GF-D8 (cell line): ENCODE results near the gene CYB5RL.
"Not testable (repeated sequence)": the region's sequence is repeated elsewhere in the genome, so short reads cannot be mapped to it uniquely, and the experiment has no call there.

Source experiments
- DNase-seq: peaks from one replicate; lab custom pipeline; 2025; lab: John Stamatoyannopoulos, UW

CYB5RL gene

GRCh38 chr1:54199765-54200518 lies at the start of gene CYB5RL, which contains the start of gene MRPL37:
CYB5RL (minus strand) TSS chr1:54200030; CDS start chr1:54195616, 4,414 bp downstream.
MRPL37 (plus strand) TSS chr1:54200167; CDS start chr1:54200244, 77 bp downstream.
- DNase-seq: peak; percentile 88

GRCh38 chr1:54248966-54249365 lies 49.1 kb upstream of the CYB5RL start:
- DNase-seq: no peak

- no peak for DNase-seq
These were observed 48.2 kb upstream of the CYB5RL start for GRCh38 chr1:54247863-54248515.

- DNase-seq: no peak
These were observed 46.4 kb upstream of the CYB5RL start for GRCh38 chr1:54246116-54246721.

- no peak for DNase-seq
These were observed 45.7 kb upstream of the CYB5RL start for GRCh38 chr1:54245501-54245900.

GRCh38 chr1:54244655-54245054 lies 44.8 kb upstream of the CYB5RL start:
- DNase-seq: no peak

GRCh38 chr1:54243022-54243421 lies 43.2 kb upstream of the CYB5RL start:
- DNase-seq: no peak

- DNase-seq: no peak
These were observed 41.5 kb upstream of the CYB5RL start for GRCh38 chr1:54241364-54241763.

- no peak for DNase-seq
These were observed 41.0 kb upstream of the CYB5RL start for GRCh38 chr1:54240741-54241335.

- no peak for DNase-seq
These were observed 39.8 kb upstream of the CYB5RL start for GRCh38 chr1:54239631-54240031.

- no peak for DNase-seq
These were observed 39.2 kb upstream of the CYB5RL start for GRCh38 chr1:54239035-54239383.

- DNase-seq: peak; percentile 68
These were observed 38.7 kb upstream of the CYB5RL start for GRCh38 chr1:54238353-54239034.

- no peak for DNase-seq
These were observed 37.8 kb upstream of the CYB5RL start for GRCh38 chr1:54237586-54237985.

GRCh38 chr1:54234284-54234683 lies 34.5 kb upstream of the CYB5RL start:
- DNase-seq: no peak

- DNase-seq: not testable (repeated sequence)
These were observed 33.4 kb upstream of the CYB5RL start for GRCh38 chr1:54233196-54233595.

GRCh38 chr1:54230507-54231339 lies 30.9 kb upstream of the CYB5RL start:
- peak; percentile 33 for DNase-seq

- DNase-seq: peak; percentile 77
These were observed 29.6 kb upstream of the CYB5RL start for GRCh38 chr1:54229281-54229891.

GRCh38 chr1:54228638-54229079 lies 28.8 kb upstream of the CYB5RL start:
- DNase-seq: no peak

GRCh38 chr1:54227891-54228310 lies 28.1 kb upstream of the CYB5RL start:
- DNase-seq: no peak

- DNase-seq: no peak
These were observed 27.3 kb upstream of the CYB5RL start for GRCh38 chr1:54227091-54227602.
